ENCODE measurements around the gene TELO2.

TELO2 gene

DNA sequence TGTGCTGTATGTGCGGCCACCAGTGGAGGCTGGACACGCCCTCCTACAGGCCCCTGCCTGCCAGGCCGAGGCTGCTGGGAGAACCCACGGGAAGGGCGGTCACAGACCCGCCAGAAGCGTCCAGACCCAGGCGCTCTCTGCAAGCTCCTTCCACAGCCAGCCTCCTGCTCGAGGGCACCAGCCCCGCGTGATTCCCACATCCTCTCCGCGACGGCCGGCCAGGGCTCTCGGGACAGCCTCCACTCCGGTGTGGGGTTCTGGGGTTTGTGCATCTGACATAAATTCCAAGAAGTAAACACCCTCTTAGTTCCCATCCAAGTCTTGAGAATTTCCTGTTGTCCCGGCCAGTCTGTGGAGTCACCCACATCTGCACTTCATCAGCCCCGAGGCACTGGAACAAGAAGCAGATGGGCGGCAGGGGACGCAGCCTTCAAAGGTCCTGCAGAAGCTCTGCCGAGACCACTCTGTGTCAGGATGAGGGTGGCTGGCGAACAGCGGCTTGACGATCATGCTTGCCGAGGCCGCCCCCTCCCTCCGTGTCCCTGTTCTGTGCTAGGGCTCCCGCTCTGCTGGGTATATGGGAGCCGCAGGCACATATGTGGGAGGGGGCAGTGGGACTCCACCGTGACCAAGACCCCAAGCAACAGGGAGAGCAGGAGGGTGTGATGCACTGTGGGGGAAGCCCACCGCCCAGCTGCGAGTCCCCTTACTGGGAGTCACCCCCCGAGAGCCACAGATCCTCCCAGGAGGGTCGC lies 37.9 kb downstream of the TELO2 start:
- in situ Hi-C loops (cut with MboI; ENCODE audit: low sequenced_read_pairs, unreplicated experiment): no loop called here
- no peak for DNase-seq (ENCODE audit: low spot score)
- TF ChIP-seq, protein P1, sequence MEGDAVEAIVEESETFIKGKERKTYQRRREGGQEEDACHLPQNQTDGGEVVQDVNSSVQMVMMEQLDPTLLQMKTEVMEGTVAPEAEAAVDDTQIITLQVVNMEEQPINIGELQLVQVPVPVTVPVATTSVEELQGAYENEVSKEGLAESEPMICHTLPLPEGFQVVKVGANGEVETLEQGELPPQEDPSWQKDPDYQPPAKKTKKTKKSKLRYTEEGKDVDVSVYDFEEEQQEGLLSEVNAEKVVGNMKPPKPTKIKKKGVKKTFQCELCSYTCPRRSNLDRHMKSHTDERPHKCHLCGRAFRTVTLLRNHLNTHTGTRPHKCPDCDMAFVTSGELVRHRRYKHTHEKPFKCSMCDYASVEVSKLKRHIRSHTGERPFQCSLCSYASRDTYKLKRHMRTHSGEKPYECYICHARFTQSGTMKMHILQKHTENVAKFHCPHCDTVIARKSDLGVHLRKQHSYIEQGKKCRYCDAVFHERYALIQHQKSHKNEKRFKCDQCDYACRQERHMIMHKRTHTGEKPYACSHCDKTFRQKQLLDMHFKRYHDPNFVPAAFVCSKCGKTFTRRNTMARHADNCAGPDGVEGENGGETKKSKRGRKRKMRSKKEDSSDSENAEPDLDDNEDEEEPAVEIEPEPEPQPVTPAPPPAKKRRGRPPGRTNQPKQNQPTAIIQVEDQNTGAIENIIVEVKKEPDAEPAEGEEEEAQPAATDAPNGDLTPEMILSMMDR (IDR thresholded peaks at IDR 0.05; ENCODE audit: borderline replicate concordance, control extremely low read depth, extremely low read depth, insufficient read depth, missing control alignments): no peak

DNA sequence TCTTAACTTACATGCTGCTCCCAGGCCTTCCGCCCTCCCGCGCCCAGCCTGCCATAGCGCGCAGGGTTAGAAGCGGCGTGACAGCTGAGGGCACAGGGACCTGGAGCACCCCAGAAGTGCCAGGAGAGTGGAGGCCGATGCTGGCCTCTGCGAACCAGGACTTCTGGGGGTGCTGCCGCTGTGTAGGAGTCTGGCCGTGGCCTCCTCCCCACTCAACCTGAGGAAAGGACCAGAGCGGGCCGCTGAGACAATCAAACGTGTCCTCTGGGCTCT lies 38.4 kb downstream of the TELO2 start:
- in situ Hi-C loops (cut with MboI; ENCODE audit: low sequenced_read_pairs, unreplicated experiment): no loop called here
- DNase-seq (ENCODE audit: low spot score): no peak
- TF ChIP-seq, protein P1 (IDR thresholded peaks at IDR 0.05; ENCODE audit: borderline replicate concordance, control extremely low read depth, extremely low read depth, insufficient read depth, missing control alignments): no peak

DNA sequence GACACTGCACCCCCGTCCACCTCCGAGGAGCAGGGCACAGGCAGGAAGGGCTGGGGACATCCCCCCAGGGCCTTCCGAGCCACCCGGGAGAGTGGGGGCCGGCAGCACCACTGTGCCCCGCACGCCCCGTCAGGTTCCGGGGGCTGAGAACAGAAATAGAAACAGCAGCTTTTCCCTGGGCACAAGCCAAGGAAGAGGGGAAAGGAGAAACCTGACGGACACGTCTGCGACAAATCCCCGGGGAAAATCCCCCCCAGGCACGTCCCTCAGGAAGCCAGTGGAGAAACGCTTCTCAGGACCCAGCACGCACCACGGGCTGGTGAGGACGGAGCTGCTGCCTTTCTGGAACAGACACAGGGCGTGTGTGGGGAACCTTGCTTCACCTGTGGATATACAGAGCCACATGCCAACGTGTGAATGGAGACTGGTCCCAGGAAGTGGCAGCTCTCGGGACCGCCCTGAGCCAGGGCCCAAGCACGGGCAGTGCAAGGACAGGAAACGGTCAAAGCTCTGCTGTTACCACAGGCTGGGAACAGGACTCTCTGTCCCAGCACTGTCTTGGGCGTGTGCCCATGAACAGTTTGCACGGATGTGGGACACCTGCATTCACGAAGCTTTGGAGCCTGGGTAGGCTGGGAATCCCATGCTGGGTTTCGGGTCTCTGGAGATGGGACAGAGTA lies 39.1 kb downstream of the TELO2 start:
- in situ Hi-C loops (cut with MboI; ENCODE audit: low sequenced_read_pairs, unreplicated experiment): no loop called here
- no peak for DNase-seq (ENCODE audit: low spot score)
- TF ChIP-seq, protein P1 (IDR thresholded peaks at IDR 0.05; ENCODE audit: borderline replicate concordance, control extremely low read depth, extremely low read depth, insufficient read depth, missing control alignments): no peak

DNA sequence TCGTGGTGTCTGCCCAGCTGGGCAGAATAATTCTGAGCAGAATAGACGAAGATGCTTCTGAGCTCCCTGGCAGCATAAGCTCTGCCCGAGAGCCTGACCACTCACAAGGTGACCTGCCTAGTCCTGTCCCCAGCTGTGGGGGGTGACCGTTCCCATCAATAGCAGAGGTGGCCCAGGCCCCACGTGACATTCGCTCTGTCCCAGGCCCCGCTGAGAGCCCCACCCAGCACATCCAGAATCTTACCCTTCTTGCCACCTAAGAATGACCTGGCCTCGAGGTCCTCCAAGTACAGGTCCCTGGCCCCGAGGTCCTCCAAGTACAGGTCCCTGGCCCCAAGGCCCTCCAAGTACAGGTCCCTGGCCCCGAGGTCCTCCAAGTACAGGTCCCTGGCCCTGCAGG lies 39.6 kb downstream of the TELO2 start:
- TF ChIP-seq, protein P1 (IDR thresholded peaks at IDR 0.05; ENCODE audit: borderline replicate concordance, control extremely low read depth, extremely low read depth, insufficient read depth, missing control alignments): no peak
- no peak for DNase-seq (ENCODE audit: low spot score)
- in situ Hi-C loops (cut with MboI; ENCODE audit: low sequenced_read_pairs, unreplicated experiment): no loop called here

DNA sequence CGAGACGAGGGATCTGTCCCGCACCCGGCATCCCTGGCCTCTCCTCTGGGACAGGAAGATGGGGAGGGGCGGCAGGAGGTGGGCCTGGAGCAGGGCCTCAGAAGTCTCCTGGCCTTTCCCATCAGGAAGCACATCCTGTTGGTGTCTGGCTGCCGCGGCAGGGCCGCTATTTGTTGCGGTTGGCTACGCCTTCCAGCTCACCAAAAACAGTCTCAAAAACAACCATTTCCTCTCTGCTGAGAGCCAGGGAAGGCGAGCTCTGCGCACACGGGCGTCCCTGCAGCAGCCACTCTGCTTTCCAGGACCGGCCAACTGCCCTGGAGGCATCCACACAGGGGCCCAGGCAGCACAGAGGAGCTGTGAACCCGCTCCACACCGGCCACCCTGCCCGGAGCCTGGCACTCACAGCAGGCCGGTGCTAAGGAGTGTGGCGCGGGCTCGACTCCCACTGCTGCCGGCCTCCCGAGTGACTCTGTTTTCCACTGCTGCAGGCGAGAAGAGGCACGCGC lies 40.3 kb downstream of the TELO2 start, which contains the start of gene TMEM204:
Gene TMEM204, plus strand, starts transcription at position 224 of the 509 bp plus-strand sequence. CDS start 610 bp downstream, outside the sequence.
- DNase-seq (ENCODE audit: low spot score): no peak
- in situ Hi-C loops (cut with MboI; ENCODE audit: low sequenced_read_pairs, unreplicated experiment): no loop called here
- TF ChIP-seq, protein P1 (IDR thresholded peaks at IDR 0.05; ENCODE audit: borderline replicate concordance, control extremely low read depth, extremely low read depth, insufficient read depth, missing control alignments): no peak

DNA sequence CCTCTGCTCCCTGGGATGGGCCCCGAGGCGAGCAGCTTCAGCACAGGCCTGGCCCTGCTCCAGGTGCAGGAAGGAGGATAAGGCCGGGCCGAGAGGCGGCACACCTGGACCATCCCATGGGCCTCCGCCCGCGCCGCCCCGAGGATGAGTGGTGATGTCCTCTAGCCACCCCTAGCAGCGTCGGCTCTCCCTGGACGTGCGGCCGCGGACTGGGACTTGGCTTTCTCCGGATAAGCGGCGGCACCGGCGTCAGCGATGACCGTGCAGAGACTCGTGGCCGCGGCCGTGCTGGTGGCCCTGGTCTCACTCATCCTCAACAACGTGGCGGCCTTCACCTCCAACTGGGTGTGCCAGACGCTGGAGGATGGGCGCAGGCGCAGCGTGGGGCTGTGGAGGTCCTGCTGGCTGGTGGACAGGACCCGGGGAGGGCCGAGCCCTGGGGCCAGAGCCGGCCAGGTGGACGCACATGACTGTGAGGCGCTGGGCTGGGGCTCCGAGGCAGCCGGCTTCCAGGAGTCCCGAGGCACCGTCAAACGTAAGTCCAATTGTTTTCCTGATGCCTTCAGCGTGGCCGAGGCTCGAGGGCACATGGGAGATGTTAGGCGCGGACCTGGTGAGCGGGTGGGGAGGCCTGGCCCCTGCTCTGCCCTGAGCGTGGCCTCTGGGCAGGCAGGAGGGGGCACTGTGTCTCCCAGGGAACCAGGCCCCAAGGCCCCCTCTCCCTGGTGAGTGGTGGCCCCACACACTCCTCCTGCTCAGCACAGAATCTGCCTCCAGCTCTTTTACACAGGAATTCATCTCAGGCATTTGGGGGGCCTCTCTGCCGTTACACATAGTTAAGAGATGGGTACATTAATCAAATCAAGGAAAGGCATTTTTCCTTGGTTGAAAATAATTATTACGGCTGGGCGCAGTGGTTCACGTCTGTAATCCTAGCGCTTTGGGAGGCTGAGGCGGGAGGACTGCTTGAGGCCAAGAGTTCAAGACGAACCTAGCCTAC lies 41.2 kb downstream of the TELO2 start:
- in situ Hi-C loops (cut with MboI; ENCODE audit: low sequenced_read_pairs, unreplicated experiment): no loop called here
- no peak for DNase-seq (ENCODE audit: low spot score)
- TF ChIP-seq, protein P1 (IDR thresholded peaks at IDR 0.05; ENCODE audit: borderline replicate concordance, control extremely low read depth, extremely low read depth, insufficient read depth, missing control alignments): no peak
